ENCODE measurements around the gene RFC1. TPM values are rescaled to one million over a fixed set of nuclear protein-coding genes. Genes with fewer than 3 reads are reported as not detected.
A peak's percentile ranks its signal among the peaks of the same experiment; 100 is the strongest.
"Not testable (repeated sequence)": the region's sequence is repeated elsewhere in the genome, so short reads cannot be mapped to it uniquely, and the experiment has no call there.

RFC1 gene
- total RNA-seq, 1 donor from 2014 or later: 48.2 TPM

- no peaks in the 10 kb centered on the region for H3K36me3 ChIP-seq (ENCODE audit: control insufficient read depth, insufficient read depth, low read length)
- no peak for DNase-seq (ENCODE audit: low read depth)
Measured at GRCh38 chr4:39369301-39369700, 3.1 kb upstream of the RFC1 start.

GRCh38 chr4:39367166-39367565 is 1.0 kb upstream of the RFC1 start:
- no peak overlapping the region for H3K4me3 ChIP-seq (ENCODE audit: low read depth, low read length)
- DNase-seq (ENCODE audit: low read depth) (no peak), FAIRE-seq (no peak)
- H3K36me3 ChIP-seq (ENCODE audit: control insufficient read depth, insufficient read depth, low read length): no peaks in the 10 kb centered on the region
- TF ChIP-seq CTCF (IDR thresholded peaks at IDR 0.05; ENCODE audit: insufficient read depth, low read length, severe bottlenecking): no peak
- H3K27me3 ChIP-seq (ENCODE audit: control insufficient read depth, insufficient read depth, low read length): no peaks in the 10 kb centered on the region

More at GRCh38 chr4:39369301-39369700, 3.1 kb upstream of the RFC1 start:
- no peak for TF ChIP-seq CTCF (IDR thresholded peaks at IDR 0.05; ENCODE audit: insufficient read depth, low read length, severe bottlenecking)
- Histone ChIP-seq H3K27me3 (ENCODE audit: control insufficient read depth, insufficient read depth, low read length) (no peaks in the 10 kb centered on the region), H3K4me3 (ENCODE audit: low read depth, low read length) (no peak overlapping the region)
- FAIRE-seq: no peak

- DNase-seq (ENCODE audit: low read depth): no peak
- peak overlapping the region; percentile 98 for H3K4me3 ChIP-seq (ENCODE audit: low read depth, low read length)
- no peak for TF ChIP-seq CTCF (IDR thresholded peaks at IDR 0.05; ENCODE audit: insufficient read depth, low read length, severe bottlenecking)
- H3K27me3 ChIP-seq (ENCODE audit: control insufficient read depth, insufficient read depth, low read length): no peaks in the 10 kb centered on the region
- FAIRE-seq: no peak
- no peaks in the 10 kb centered on the region for H3K36me3 ChIP-seq (ENCODE audit: control insufficient read depth, insufficient read depth, low read length)
Measured at GRCh38 chr4:39365360-39365759, 802 bp downstream of the RFC1 start.

GRCh38 chr4:39363773-39364393 is 2.3 kb downstream of the RFC1 start:
- DNase-seq (ENCODE audit: low read depth): no peak
- no peaks in the 10 kb centered on the region for H3K36me3 ChIP-seq (ENCODE audit: control insufficient read depth, insufficient read depth, low read length)
- no peak for FAIRE-seq
- no peak overlapping the region for H3K4me3 ChIP-seq (ENCODE audit: low read depth, low read length)
- TF ChIP-seq CTCF (IDR thresholded peaks at IDR 0.05; ENCODE audit: insufficient read depth, low read length, severe bottlenecking): no peak
- H3K27me3 ChIP-seq (ENCODE audit: control insufficient read depth, insufficient read depth, low read length): no peaks in the 10 kb centered on the region

- no peak for TF ChIP-seq CTCF (IDR thresholded peaks at IDR 0.05; ENCODE audit: insufficient read depth, low read length, severe bottlenecking)
- no peaks in the 10 kb centered on the region for H3K27me3 ChIP-seq (ENCODE audit: control insufficient read depth, insufficient read depth, low read length)
- no peak overlapping the region for H3K4me3 ChIP-seq (ENCODE audit: low read depth, low read length)
- no peak for FAIRE-seq
- no peaks in the 10 kb centered on the region for H3K36me3 ChIP-seq (ENCODE audit: control insufficient read depth, insufficient read depth, low read length)
- no peak for DNase-seq (ENCODE audit: low read depth)
Measured at GRCh38 chr4:39362827-39363226, 3.3 kb downstream of the RFC1 start.

- H3K4me3 ChIP-seq (ENCODE audit: low read depth, low read length); H3K27me3 ChIP-seq (ENCODE audit: control insufficient read depth, insufficient read depth, low read length); H3K36me3 ChIP-seq (ENCODE audit: control insufficient read depth, insufficient read depth, low read length); DNase-seq (ENCODE audit: low read depth); FAIRE-seq: not testable (repeated sequence)
Measured at GRCh38 chr4:39360611-39361010, 5.6 kb downstream of the RFC1 start.

All from bronchial epithelial cell (primary cell).